Measurements from ENCODE around the gene GRK5. TPM values are rescaled to one million over a fixed set of nuclear protein-coding genes. Genes with fewer than 3 reads are reported as not detected.

Gene GRK5
- total RNA-seq, 1 experiment from 2014 or later, result 58.2 TPM

DNA sequence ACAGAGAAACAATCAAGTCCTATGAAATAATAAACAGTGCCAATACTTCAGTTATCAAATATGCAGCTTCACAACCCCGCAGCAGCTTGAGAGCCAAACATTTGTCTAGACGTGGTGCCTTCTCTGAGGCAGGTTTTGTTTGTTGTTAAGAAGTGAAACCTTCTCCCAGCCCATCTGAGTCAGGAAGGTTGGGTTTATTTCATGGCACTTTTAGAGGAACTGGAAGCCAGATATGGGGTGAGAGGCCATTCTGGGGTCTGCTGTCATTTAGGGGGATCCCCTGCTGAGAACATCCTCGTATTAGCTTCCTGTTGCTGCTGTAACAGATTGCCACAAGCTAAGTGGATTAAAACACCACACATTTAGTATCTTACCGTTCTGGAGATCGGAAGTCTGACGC lies 113.6 kb downstream of the GRK5 start:
- CTCF ChIA-PET, result interaction anchor here (1.1 kb wide), 1 partner anchor 122 kb away, joined by 3 read pairs; no protein-coding TSS in a partner anchor
- TF ChIP-seq, protein P1, sequence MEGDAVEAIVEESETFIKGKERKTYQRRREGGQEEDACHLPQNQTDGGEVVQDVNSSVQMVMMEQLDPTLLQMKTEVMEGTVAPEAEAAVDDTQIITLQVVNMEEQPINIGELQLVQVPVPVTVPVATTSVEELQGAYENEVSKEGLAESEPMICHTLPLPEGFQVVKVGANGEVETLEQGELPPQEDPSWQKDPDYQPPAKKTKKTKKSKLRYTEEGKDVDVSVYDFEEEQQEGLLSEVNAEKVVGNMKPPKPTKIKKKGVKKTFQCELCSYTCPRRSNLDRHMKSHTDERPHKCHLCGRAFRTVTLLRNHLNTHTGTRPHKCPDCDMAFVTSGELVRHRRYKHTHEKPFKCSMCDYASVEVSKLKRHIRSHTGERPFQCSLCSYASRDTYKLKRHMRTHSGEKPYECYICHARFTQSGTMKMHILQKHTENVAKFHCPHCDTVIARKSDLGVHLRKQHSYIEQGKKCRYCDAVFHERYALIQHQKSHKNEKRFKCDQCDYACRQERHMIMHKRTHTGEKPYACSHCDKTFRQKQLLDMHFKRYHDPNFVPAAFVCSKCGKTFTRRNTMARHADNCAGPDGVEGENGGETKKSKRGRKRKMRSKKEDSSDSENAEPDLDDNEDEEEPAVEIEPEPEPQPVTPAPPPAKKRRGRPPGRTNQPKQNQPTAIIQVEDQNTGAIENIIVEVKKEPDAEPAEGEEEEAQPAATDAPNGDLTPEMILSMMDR (conservative IDR thresholded peaks at IDR 0.05; ENCODE audit: low read depth, low read length), result no peak
- no peak for TF ChIP-seq EZH2 (IDR thresholded peaks at IDR 0.05; ENCODE audit: borderline replicate concordance, low read depth, low read length, poor library complexity, severe bottlenecking)
- Histone ChIP-seq H3K27ac (ENCODE audit: low read depth, low read length, poor library complexity, severe bottlenecking) (peak overlapping the region; percentile 77), H3K9me3 (ENCODE audit: low read depth, low read length, poor library complexity, severe bottlenecking) (peaks cover 6% of the 10 kb centered on the region), H3K4me1 (ENCODE audit: insufficient read depth, low read length, poor library complexity, severe bottlenecking) (peaks cover 56% of the 10 kb centered on the region), H3K36me3 (ENCODE audit: insufficient read depth, low read length, poor library complexity, severe bottlenecking) (no peaks in the 10 kb centered on the region), H3K4me3 (ENCODE audit: low read depth, low read length, poor library complexity, severe bottlenecking) (no peak overlapping the region), H3K27me3 (replicated peaks; ENCODE audit: insufficient read depth, low read depth, low read length, poor library complexity) (no peaks in the 10 kb centered on the region)
- BruUV-seq (replicated peaks), result no TSS peak
- intact Hi-C loops (cut with micrococcal nuclease; ENCODE audit: unreplicated experiment), result no loop called here
- DNase-seq (ENCODE audit: low spot score), result peak; percentile 90
- POLR2A ChIA-PET (ENCODE audit: low non-redundant PET), result no interaction called here

DNA sequence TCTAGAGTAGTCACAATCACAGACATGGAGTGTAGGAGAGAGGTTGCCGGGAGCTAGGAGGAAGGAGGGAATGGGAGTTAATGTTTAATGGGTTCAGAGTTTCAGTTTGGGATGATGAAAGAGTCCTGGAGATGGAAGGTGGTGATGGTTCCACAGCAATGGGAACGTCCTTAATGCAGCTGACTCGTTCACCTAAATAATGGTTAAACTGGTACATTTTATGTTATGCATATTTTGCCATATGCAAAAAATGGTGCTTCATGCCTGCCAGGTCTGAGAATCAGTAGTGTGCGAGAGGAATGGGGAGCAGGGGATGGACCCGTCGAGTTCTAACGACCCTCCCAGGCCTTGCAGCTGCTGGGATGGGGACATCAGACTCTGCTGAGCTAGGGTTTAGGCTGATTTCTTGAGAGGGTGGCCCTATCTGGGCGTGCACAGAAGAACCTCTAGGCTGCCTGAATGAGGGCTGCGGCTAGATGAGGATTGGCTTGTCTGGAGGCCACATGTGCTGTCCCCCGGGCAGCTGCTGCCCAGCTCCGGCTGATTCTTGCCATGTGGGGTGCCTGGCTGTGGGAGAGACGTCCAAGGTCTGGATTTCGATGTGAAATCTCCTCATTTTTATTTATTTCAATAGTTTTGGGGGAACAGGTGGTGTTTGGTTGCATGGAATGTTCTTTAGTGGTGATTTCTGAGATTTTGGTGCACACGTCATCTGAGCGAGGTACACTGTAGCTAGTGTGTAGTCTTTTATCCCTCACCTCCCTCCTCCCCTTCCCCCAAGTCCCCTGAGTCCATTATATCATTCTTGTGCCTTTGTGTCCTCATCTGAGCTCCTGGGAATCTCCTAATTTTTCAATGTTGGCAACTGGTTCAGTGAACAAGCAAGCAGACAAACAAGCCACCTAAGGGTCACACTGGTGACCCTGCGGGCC lies 116.0 kb downstream of the GRK5 start:
- ChIA-PET CTCF (no interaction called here), POLR2A (ENCODE audit: low non-redundant PET) (no interaction called here)
- no TSS peak for BruUV-seq (replicated peaks)
- H3K27me3 ChIP-seq (replicated peaks; ENCODE audit: insufficient read depth, low read depth, low read length, poor library complexity), result no peaks in the 10 kb centered on the region
- intact Hi-C loops (cut with micrococcal nuclease; ENCODE audit: unreplicated experiment), result no loop called here
- H3K36me3 ChIP-seq (ENCODE audit: insufficient read depth, low read length, poor library complexity, severe bottlenecking), result peaks cover 4% of the 10 kb centered on the region
- peaks cover 6% of the 10 kb centered on the region for H3K9me3 ChIP-seq (ENCODE audit: low read depth, low read length, poor library complexity, severe bottlenecking)
- peaks cover 32% of the 10 kb centered on the region for H3K4me1 ChIP-seq (ENCODE audit: insufficient read depth, low read length, poor library complexity, severe bottlenecking)
- no peak for DNase-seq (ENCODE audit: low spot score)
- TF ChIP-seq, protein P1 (conservative IDR thresholded peaks at IDR 0.05; ENCODE audit: low read depth, low read length), result no peak
- TF ChIP-seq EZH2 (IDR thresholded peaks at IDR 0.05; ENCODE audit: borderline replicate concordance, low read depth, low read length, poor library complexity, severe bottlenecking), result no peak
- H3K4me3 ChIP-seq (ENCODE audit: low read depth, low read length, poor library complexity, severe bottlenecking), result no peak overlapping the region
- peak overlapping the region; percentile 26 for H3K27ac ChIP-seq (ENCODE audit: low read depth, low read length, poor library complexity, severe bottlenecking)

DNA sequence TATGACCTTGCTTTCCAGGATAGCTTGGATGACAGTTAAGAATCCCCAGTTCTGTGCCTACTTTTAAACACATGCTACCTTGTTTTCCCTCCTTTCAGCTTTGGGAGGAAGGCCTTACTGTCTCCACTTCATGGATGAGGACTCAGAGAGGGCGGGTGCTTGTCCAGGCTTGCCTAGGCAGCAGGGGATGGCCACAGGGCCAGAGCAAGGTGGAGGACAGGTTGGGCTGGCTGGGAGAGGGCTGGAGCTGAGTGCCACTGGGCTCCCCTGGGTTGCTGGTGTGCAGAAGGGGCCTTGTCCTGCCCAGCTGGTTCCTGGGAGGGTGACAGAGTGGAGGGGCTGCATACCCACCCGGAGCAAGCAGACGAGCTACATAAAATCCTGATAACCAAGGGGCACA lies 117.8 kb downstream of the GRK5 start:
- DNase-seq (ENCODE audit: low spot score), result no peak
- peaks cover 15% of the 10 kb centered on the region for H3K4me1 ChIP-seq (ENCODE audit: insufficient read depth, low read length, poor library complexity, severe bottlenecking)
- intact Hi-C loops (cut with micrococcal nuclease; ENCODE audit: unreplicated experiment), result no loop called here
- H3K4me3 ChIP-seq (ENCODE audit: low read depth, low read length, poor library complexity, severe bottlenecking), result no peak overlapping the region
- TF ChIP-seq, protein P1 (conservative IDR thresholded peaks at IDR 0.05; ENCODE audit: low read depth, low read length), result no peak
- TF ChIP-seq EZH2 (IDR thresholded peaks at IDR 0.05; ENCODE audit: borderline replicate concordance, low read depth, low read length, poor library complexity, severe bottlenecking), result no peak
- no peaks in the 10 kb centered on the region for H3K27me3 ChIP-seq (replicated peaks; ENCODE audit: insufficient read depth, low read depth, low read length, poor library complexity)
- ChIA-PET CTCF (no interaction called here), POLR2A (ENCODE audit: low non-redundant PET) (no interaction called here)
- BruUV-seq (replicated peaks), result no TSS peak
- H3K36me3 ChIP-seq (ENCODE audit: insufficient read depth, low read length, poor library complexity, severe bottlenecking), result peaks cover 4% of the 10 kb centered on the region
- H3K9me3 ChIP-seq (ENCODE audit: low read depth, low read length, poor library complexity, severe bottlenecking), result peaks cover 6% of the 10 kb centered on the region
- H3K27ac ChIP-seq (ENCODE audit: low read depth, low read length, poor library complexity, severe bottlenecking), result no peak overlapping the region
